Panc1 (cell line): ENCODE results near the gene NEK2.

Experiments used
- CTCF ChIP-seq: fragments of 450-650 bp; IDR thresholded peaks from 2 replicates; pipeline ENCODE4 v1.5.1; 2017; ENCODE audit warnings: mild to moderate bottlenecking
- REST ChIP-seq, 2 experiments: IDR thresholded peaks; 2 replicates each; pipeline ENCODE4 v1.6.1; 2011 to 2012; ENCODE audit warnings: low read depth in 2 of 2, control low read depth in 1 of 2, low read length in 1 of 2, mild to moderate bottlenecking in 1 of 2, moderate library complexity in 1 of 2; ENCODE audit not compliant: insufficient read depth in 1 of 2
- SIN3A ChIP-seq: IDR thresholded peaks from 2 replicates; pipeline ENCODE4 v1.6.1; 2012; ENCODE audit warnings: low read depth, mild to moderate bottlenecking, low read length, moderate library complexity, borderline replicate concordance; ENCODE audit not compliant: insufficient read depth

GRCh38 chr1:211708926-211709325 is 33.5 kb upstream of the NEK2 start:
- TF ChIP-seq CTCF, result no peak
- TF ChIP-seq SIN3A, result no peak
- no peak for TF ChIP-seq REST (IDR thresholded peaks at IDR 0.05; ENCODE audit: insufficient read depth in 1 of 2, low read depth in 2 of 2, low read length in 1 of 2)
